GM12878 (cell line): ENCODE data around the gene TMEM198. TPM values are rescaled to one million over a fixed set of nuclear protein-coding genes. Genes with fewer than 3 reads are reported as not detected.

Experiments used
- BHLHE40 ChIP-seq, 2 experiments: fragments of 450-650 bp in 1 of 2; IDR thresholded peaks; 2 replicates each; pipeline ENCODE4 v1.6.1; 2011 to 2017; ENCODE audit warnings: low read depth in 2 of 2, borderline replicate concordance in 1 of 2, improper control_type of control experiment in 1 of 2, low read length in 1 of 2, mild to moderate bottlenecking in 1 of 2
- CHD4 ChIP-seq: fragments of 200-600 bp; sonication (generic); IDR thresholded peaks from 2 replicates; pipeline ENCODE4 v1.6.1; 2016; ENCODE audit warnings: mild to moderate bottlenecking
- CREB1 ChIP-seq: IDR thresholded peaks from 2 replicates; pipeline ENCODE4 v1.6.1; 2012; ENCODE audit warnings: low read depth, mild to moderate bottlenecking, inconsistent platforms
- IKZF1 ChIP-seq: fragments of 450-650 bp; conservative IDR thresholded peaks from 2 replicates; pipeline ENCODE4 v1.6.1; 2017; ENCODE audit warnings: antibody characterized with exemption, mild to moderate bottlenecking
- MXI1 ChIP-seq: fragments of 150-350 bp; IDR thresholded peaks from 2 replicates; pipeline ENCODE4 v1.6.1; 2011; ENCODE audit warnings: low read depth, mild to moderate bottlenecking, inconsistent platforms, low read length, improper control_type of control experiment
- NFXL1 ChIP-seq: fragments of 450-650 bp; IDR thresholded peaks from 2 replicates; pipeline ENCODE4 v1.6.1; 2017; ENCODE audit warnings: antibody characterized with exemption, mild to moderate bottlenecking, borderline replicate concordance
- NR2C2 ChIP-seq: IDR thresholded peaks from 2 replicates; pipeline ENCODE4 v1.6.1; 2011; ENCODE audit warnings: borderline replicate concordance, low read depth; ENCODE audit not compliant: control insufficient read depth, insufficient read length
- polyA plus RNA-seq, 11 experiments: library from polyadenylated mRNA; depleted of rRNA in 4 of 11; unstranded in 6 of 11; stranded (reverse) in 5 of 11; fragments of >200 nt; fragmentation: Nextera tagmentation in 4 of 11; fragmentation: Illumina TruSeq in 1 of 11; extraction: Ambion mirVana in 4 of 11; extraction: Trizol in 1 of 11; gene quantifications; 1 replicate in 1 of 11; 2 replicates in 10 of 11; pipeline versions ENCODE4 v1.2.1 to v1.2.3, GENCODE V29; 2011 to 2016; ENCODE audit warnings: inconsistent platforms in 2 of 11, missing spikeins in 2 of 11, low read depth in 1 of 11
- total RNA-seq, 4 experiments: library from RNA; depleted of rRNA in 3 of 4; stranded (reverse); fragments of >200 nt in 3 of 4; fragmentation: Illumina TruSeq in 1 of 4; extraction: Trizol in 1 of 4; gene quantifications; 2 replicates each; pipeline versions ENCODE4 v1.2.1 to v1.2.3, GENCODE V29; 2013 to 2021
- TF ChIP-seq, protein P1 (sequence below): IDR thresholded peaks from 2 replicates; pipeline ENCODE4 v1.6.1; 2011; ENCODE audit warnings: borderline replicate concordance, low read depth, mild to moderate bottlenecking, moderate library complexity, mixed read lengths, low read length; ENCODE audit not compliant: insufficient read depth; ENCODE audit errors: extremely low read length
- TF ChIP-seq, protein P2 (sequence below): IDR thresholded peaks from 2 replicates; pipeline ENCODE4 v1.6.1; 2011; ENCODE audit warnings: low read depth, low read length, improper control_type of control experiment, borderline replicate concordance
- TF ChIP-seq, protein P3 (sequence below): fragments of 450-650 bp; IDR thresholded peaks from 2 replicates; pipeline ENCODE4 v1.6.1; 2016; ENCODE audit warnings: mild to moderate bottlenecking
- TF ChIP-seq, protein P4 (sequence below): IDR thresholded peaks from 2 replicates; pipeline ENCODE4 v1.6.1; 2012; ENCODE audit warnings: low read length, inconsistent platforms

TMEM198 gene
- total and polyA plus RNA-seq, 10 of the 15 experiments (the other 5 are each of a cell fraction or from before 2014, with no cell fraction given): 0.16 to 1.2 (median 0.65) TPM; not detected in 2

DNA sequence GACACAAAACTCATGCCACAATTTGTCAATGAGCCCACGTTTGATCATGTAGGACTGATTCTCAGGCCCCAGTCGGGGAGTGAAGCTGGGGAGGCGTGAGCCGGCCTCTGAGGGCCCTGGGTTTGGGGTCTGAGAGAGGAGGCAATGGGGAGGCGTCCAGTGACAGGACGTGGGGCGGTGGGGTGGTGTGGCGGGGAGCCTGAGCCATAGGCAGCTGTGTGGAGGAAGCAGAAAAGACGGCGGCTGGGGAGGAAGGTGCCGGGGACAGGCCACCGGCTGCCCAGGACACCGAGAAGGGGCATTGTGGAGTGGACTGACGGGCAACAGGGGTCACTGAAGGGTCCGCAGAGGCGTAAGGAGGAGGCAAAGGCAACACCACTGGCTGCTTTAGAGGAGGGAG, 7.4 kb upstream of the TMEM198 start (continued):
- TF ChIP-seq, protein P1, sequence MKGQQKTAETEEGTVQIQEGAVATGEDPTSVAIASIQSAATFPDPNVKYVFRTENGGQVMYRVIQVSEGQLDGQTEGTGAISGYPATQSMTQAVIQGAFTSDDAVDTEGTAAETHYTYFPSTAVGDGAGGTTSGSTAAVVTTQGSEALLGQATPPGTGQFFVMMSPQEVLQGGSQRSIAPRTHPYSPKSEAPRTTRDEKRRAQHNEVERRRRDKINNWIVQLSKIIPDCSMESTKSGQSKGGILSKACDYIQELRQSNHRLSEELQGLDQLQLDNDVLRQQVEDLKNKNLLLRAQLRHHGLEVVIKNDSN: no peak
- no peak for TF ChIP-seq CREB1
- TF ChIP-seq BHLHE40 (IDR thresholded peaks at IDR 0.05; ENCODE audit: borderline replicate concordance in 1 of 2, low read depth in 2 of 2, low read length in 1 of 2): no peak
- TF ChIP-seq IKZF1: no peak
- TF ChIP-seq, protein P2, sequence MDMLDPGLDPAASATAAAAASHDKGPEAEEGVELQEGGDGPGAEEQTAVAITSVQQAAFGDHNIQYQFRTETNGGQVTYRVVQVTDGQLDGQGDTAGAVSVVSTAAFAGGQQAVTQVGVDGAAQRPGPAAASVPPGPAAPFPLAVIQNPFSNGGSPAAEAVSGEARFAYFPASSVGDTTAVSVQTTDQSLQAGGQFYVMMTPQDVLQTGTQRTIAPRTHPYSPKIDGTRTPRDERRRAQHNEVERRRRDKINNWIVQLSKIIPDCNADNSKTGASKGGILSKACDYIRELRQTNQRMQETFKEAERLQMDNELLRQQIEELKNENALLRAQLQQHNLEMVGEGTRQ: no peak
- TF ChIP-seq, protein P3, sequence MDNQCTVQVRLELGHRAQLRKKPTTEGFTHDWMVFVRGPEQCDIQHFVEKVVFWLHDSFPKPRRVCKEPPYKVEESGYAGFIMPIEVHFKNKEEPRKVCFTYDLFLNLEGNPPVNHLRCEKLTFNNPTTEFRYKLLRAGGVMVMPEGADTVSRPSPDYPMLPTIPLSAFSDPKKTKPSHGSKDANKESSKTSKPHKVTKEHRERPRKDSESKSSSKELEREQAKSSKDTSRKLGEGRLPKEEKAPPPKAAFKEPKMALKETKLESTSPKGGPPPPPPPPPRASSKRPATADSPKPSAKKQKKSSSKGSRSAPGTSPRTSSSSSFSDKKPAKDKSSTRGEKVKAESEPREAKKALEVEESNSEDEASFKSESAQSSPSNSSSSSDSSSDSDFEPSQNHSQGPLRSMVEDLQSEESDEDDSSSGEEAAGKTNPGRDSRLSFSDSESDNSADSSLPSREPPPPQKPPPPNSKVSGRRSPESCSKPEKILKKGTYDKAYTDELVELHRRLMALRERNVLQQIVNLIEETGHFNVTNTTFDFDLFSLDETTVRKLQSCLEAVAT: no peak
- TF ChIP-seq MXI1: no peak
- TF ChIP-seq CHD4: no peak
- TF ChIP-seq NR2C2: no peak
- TF ChIP-seq, protein P4, sequence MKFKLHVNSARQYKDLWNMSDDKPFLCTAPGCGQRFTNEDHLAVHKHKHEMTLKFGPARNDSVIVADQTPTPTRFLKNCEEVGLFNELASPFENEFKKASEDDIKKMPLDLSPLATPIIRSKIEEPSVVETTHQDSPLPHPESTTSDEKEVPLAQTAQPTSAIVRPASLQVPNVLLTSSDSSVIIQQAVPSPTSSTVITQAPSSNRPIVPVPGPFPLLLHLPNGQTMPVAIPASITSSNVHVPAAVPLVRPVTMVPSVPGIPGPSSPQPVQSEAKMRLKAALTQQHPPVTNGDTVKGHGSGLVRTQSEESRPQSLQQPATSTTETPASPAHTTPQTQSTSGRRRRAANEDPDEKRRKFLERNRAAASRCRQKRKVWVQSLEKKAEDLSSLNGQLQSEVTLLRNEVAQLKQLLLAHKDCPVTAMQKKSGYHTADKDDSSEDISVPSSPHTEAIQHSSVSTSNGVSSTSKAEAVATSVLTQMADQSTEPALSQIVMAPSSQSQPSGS: no peak
- no peak for TF ChIP-seq NFXL1
